ENCODE data around the gene DARS1. TPM values are rescaled to one million over a fixed set of nuclear protein-coding genes. Genes with fewer than 3 reads are reported as not detected.

DARS1 gene
- total RNA-seq, 4 donors from 2014 or later, result 115 to 176 (median 156) TPM

DNA sequence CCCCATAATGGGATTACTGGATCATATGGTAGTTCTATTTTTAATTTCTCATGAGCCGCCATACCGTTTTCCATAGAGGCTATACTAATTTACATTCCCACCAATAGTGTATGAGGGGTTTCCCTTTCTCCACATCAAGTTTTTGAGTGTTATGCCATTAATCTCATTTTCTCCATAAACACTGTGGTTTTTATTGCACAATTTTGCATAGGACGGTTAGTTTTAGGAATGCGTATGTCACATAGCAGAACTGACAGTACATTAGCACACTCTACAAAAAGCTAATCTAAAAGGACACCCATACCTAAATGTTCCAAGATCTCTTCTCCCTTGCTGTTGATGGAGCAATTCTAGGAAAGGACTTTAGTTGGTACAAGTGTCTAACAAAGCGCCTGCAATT, 32.5 kb downstream of the DARS1 start:
- Histone ChIP-seq H3K4me1 (peaks cover 0 to 35% (median 3%) of the 10 kb centered on the region in 3 donors), H3K27ac (no peak overlapping the region), H3K9me3 (no peaks in the 10 kb centered on the region), H3K4me3 (no peak overlapping the region), H3K27me3 (no peaks in the 10 kb centered on the region), H3K36me3 (no peaks in the 10 kb centered on the region)
- WGBS, 2 donors (ENCODE audit: low coverage in 1 of 2), result 83 to 91% methylated on average over 5 of the region's 5 CpGs
- ATAC-seq, result no peak
- TF ChIP-seq POLR2A (IDR thresholded peaks at IDR 0.05) (no peak), EP300 (IDR thresholded peaks at IDR 0.05) (no peak)
- TF ChIP-seq, protein P1, sequence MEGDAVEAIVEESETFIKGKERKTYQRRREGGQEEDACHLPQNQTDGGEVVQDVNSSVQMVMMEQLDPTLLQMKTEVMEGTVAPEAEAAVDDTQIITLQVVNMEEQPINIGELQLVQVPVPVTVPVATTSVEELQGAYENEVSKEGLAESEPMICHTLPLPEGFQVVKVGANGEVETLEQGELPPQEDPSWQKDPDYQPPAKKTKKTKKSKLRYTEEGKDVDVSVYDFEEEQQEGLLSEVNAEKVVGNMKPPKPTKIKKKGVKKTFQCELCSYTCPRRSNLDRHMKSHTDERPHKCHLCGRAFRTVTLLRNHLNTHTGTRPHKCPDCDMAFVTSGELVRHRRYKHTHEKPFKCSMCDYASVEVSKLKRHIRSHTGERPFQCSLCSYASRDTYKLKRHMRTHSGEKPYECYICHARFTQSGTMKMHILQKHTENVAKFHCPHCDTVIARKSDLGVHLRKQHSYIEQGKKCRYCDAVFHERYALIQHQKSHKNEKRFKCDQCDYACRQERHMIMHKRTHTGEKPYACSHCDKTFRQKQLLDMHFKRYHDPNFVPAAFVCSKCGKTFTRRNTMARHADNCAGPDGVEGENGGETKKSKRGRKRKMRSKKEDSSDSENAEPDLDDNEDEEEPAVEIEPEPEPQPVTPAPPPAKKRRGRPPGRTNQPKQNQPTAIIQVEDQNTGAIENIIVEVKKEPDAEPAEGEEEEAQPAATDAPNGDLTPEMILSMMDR (IDR thresholded peaks at IDR 0.05), result no peak

DNA sequence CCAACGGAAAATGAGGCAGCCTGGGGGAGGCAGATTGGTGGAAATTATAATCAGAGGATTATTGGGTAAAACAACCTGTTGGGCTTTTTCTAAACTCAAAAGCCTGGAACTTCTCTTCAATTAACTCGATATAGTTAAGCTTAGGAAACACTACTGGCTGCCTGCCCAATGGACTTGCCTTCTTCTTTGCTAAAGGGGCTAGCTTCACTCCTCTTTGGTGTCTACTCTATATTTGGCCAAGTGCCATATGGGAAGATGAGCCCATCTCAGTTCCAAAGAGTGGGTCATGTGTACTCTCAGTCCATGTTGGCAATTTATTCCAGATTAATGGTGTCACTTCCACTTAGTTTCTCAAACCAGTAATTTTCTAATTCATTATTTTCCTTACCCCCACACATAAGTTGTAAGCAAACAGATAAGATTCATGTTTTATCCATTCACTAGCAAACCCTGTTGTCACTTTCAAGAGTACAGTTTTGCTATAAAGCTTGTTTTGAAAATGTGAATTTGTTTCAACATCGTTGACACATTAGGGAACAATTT, 34.3 kb downstream of the DARS1 start:
- peaks cover 0 to 41% (median 3%) of the 10 kb centered on the region in 3 donors for H3K4me1 ChIP-seq
- 84 to 87% methylated on average over 3 of the region's 3 CpGs for WGBS, 2 donors (ENCODE audit: low coverage in 1 of 2)
- no peak overlapping the region for H3K4me3 ChIP-seq
- H3K27me3 ChIP-seq, result no peaks in the 10 kb centered on the region
- no peaks in the 10 kb centered on the region for H3K36me3 ChIP-seq
- no peak for TF ChIP-seq POLR2A (IDR thresholded peaks at IDR 0.05)
- TF ChIP-seq, protein P1 (IDR thresholded peaks at IDR 0.05), result no peak
- TF ChIP-seq EP300 (IDR thresholded peaks at IDR 0.05), result no peak
- H3K9me3 ChIP-seq, result no peaks in the 10 kb centered on the region
- ATAC-seq, result no peak
- no peak overlapping the region for H3K27ac ChIP-seq

DNA sequence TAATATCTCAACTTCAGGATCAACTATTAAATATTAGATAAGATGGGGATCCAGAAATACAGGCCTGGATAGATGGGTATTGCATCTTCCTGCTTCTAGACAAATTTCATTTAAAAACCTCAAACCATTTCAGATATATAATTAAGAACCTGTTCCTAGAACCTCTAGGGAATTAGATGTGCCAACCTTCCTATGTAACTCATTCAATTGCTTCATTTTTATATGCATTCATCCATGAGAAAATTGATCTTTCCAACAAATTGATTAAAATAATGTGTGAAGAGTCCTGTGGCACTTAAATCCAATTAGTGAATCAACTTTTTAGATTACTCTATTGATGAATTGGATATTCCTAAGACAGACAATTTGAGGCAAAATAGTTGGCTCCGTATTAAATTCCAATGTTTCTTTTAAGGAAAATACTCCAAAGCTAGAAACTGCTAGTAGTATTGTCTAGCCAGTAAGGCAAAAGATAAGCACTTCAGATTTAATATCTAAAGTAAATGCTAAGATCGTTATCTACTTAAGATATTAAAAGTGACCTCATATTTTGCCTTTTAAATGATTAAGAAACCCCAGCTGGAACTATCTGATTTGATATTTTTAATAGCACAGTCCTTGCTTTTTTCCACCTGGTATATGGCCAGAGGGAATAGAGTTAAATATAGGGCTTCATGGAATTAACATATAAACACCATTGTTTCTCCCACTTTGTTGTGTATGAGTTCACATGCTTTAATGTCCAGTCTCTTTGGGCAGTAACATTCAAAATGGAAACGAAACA, 35.8 kb downstream of the DARS1 start:
- Histone ChIP-seq H3K36me3 (no peaks in the 10 kb centered on the region), H3K9me3 (no peaks in the 10 kb centered on the region), H3K27me3 (no peaks in the 10 kb centered on the region), H3K4me3 (no peak overlapping the region), H3K4me1 (peaks cover 0 to 47% (median 3%) of the 10 kb centered on the region in 3 donors), H3K27ac (no peak overlapping the region)
- ATAC-seq, result no peak
- TF ChIP-seq POLR2A (IDR thresholded peaks at IDR 0.05) (no peak), POLR2AphosphoS5 (IDR thresholded peaks at IDR 0.05) (no peak), EP300 (IDR thresholded peaks at IDR 0.05) (no peak)
- TF ChIP-seq, protein P1 (IDR thresholded peaks at IDR 0.05), result no peak
- WGBS, 2 donors (ENCODE audit: low coverage in 1 of 2), result 55 to 64% methylated on average over 3 of the region's 3 CpGs

DNA sequence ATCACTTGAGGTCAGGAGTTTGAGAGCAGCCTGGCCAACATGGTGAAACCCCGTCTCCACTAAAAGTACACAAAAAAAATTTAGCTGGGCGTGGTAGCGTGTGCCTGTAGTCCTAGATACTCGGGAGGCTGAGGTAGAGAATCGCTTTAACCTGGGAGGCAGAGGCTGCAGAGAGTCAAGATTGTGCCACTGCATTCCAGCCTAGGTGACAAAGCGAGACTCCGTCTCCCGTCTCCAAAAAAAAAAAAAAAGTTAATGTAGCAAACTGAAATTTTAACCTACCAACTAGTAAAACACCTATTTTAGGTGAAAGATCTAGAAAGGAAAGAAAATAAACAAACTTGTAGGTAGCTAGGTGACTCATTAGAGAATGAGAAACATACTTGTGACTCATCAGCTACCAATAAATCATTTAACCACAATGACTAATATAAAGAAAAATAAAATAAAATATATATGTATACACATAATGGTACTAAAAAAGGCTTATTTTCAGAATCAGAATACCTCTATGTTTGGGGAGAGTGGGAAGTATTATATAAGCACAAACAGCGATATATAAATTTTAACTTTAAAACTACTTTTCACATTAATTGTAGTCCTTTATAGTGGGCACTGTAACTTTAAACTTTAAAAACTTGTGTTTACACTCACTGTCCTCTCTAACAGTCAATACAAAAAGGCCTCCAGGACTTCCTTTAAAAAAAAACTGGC, 36.6 kb downstream of the DARS1 start:
- Histone ChIP-seq H3K4me3 (no peak overlapping the region), H3K4me1 (peaks cover 0 to 47% (median 3%) of the 10 kb centered on the region in 3 donors), H3K27ac (no peak overlapping the region), H3K27me3 (no peaks in the 10 kb centered on the region), H3K36me3 (no peaks in the 10 kb centered on the region), H3K9me3 (no peaks in the 10 kb centered on the region)
- 76 to 91% methylated on average over 1 to 6 of the region's 9 CpGs for WGBS, 2 donors (ENCODE audit: low coverage in 1 of 2)
- ATAC-seq, result no peak
- no peak for TF ChIP-seq POLR2A (IDR thresholded peaks at IDR 0.05)
- no peak for TF ChIP-seq EP300 (IDR thresholded peaks at IDR 0.05)
- TF ChIP-seq POLR2AphosphoS5 (IDR thresholded peaks at IDR 0.05), result no peak
- TF ChIP-seq, protein P1 (IDR thresholded peaks at IDR 0.05), result no peak
